AG10803 (cell line): ENCODE data around the gene INCENP.

Experiments
- DNase-seq: peaks from one replicate; pipeline ENCODE4 v3.0.0; 2010; ENCODE audit warnings: low read depth
- H3K4me3 ChIP-seq: 2 replicates; pipeline ENCODE4 v1.5.1; 2011; ENCODE audit warnings: mild to moderate bottlenecking, low read length, control low read depth
- CTCF ChIP-seq: conservative IDR thresholded peaks from 2 replicates; pipeline ENCODE4 v1.5.1; 2011; ENCODE audit warnings: mild to moderate bottlenecking, low read length, control low read depth, inconsistent platforms

INCENP gene

GRCh38 chr11:62137276-62137861 is 13.6 kb downstream of the INCENP start:
- no peak overlapping the region for H3K4me3 ChIP-seq
- no peak for TF ChIP-seq CTCF
- DNase-seq, result no peak

- H3K4me3 ChIP-seq, result no peak overlapping the region
- no peak for DNase-seq
- no peak for TF ChIP-seq CTCF
Observed at GRCh38 chr11:62137881-62138629, 14.2 kb downstream of the INCENP start.

DNA sequence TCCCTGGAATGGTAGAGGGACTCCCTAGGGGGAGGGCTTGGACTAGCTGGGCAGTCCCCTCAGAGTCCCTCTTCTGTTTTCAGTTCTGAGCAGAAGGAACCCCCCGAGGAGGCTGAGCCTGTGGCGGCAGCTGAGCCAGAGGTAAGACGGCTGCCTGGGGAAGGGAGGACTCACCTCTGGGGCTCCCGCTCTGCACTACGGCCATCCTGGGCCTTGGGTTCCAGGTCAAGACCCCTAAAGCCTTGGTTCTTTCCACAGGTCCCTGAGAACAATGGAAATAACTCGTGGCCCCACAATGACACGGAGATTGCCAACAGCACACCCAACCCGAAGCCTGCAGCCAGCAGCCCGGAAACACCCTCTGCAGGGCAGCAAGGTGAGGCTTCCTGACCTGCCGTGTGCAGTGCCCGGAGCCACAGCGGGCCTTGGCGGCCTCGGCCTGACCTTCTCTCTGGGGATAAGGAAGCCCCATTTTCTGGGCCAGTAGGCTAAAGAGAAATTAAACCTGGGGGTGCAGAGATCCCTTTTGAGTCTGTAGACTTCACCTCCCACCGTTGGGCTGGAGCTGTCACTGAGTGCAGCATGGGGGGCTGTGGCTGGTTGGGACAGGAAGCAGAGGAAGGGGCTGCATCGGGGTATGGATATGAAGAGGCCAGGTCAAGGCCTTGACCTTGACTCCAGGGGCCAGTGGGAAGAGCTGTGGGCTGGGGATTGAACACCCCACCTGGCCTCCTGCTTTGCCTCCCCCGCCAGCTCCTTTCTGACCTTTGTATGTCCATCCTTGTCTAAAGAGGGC is 15.0 kb downstream of the INCENP start:
- H3K4me3 ChIP-seq, result no peak overlapping the region
- DNase-seq, result no peak
- no peak for TF ChIP-seq CTCF

DNA sequence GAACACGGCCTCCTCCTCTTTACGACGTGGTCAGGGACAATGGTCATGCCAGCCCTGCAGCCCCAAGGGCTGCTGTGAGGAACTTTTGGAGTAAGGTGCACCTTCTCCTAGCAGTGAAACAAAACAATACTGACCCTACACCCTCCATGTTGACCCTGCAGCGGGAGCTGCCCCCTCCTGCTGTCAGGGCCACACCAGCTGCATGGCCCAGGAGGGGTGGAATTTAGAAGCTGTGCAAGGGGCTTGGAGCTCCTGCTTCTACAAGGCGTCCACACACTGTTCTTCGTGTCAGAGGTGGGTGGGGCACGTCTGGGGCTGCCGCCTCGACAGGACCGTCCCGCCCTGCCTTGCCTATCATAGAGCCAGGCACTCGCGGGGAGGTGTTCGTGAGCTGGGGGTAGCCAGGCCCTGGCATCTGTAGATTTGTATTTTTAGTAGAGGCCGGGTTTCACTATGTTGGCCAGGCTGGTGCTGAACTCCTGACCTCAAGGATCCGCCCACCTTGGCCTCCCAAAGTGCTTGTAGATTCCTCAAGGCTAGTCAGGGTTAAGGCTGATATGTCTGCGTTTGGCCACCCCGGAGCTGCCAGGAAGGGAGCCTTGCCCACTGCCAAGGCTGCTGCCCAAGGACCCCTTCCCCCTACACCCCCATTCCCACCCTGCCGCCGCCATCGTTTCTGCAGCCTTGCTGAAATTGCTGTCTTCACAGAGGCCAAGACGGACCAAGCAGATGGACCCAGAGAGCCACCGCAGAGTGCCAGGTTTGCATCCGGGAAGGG is 15.9 kb downstream of the INCENP start:
- no peak for TF ChIP-seq CTCF
- H3K4me3 ChIP-seq, result no peak overlapping the region
- no peak for DNase-seq

DNA sequence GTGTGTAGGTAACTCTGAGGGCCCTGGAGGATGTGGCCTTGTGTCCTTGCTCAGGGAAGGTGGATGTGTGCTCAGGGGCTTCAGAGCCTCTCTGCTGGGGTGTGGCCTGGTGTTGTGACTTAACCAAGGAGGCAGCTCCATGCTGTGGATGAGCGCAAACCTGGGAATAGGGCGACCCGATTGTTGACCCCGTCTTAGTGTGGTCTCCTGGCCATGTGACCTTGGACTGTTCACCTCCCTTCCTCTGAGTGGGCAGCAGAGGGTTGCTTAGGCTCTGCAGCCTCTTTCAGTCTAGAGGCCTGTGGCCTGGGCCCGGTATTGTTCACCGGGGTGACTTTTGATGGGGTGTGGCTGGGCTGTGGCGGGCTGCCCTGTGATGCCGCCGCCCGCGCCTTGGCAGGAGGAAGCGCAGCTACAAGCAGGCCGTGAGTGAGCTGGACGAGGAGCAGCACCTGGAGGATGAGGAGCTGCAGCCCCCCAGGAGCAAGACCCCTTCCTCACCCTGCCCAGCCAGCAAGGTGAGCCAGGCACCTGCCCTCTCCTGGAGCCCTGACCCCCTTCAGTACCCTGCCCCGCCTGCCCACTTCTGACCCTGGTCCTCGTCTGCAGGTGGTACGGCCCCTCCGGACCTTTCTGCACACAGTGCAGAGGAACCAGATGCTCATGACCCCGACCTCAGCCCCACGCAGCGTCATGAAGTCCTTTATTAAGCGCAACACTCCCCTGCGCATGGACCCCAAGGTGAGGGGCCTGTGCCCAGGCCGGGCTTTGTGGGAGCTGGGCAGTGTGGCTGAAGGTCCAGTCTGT is 16.7 kb downstream of the INCENP start:
- TF ChIP-seq CTCF, result no peak
- DNase-seq, result no peak
- no peak overlapping the region for H3K4me3 ChIP-seq
